HuH-7 (cell line): Measurements from ENCODE around the gene LDLRAD3.
"Not testable (repeated sequence)": the region's sequence is repeated elsewhere in the genome, so short reads cannot be mapped to it uniquely, and the experiment has no call there.

Experiments used
- DNase-seq: peaks from one replicate; pipeline ENCODE4 v3.0.0; 2011; ENCODE audit warnings: low spot score

The LDLRAD3 gene, protein sequence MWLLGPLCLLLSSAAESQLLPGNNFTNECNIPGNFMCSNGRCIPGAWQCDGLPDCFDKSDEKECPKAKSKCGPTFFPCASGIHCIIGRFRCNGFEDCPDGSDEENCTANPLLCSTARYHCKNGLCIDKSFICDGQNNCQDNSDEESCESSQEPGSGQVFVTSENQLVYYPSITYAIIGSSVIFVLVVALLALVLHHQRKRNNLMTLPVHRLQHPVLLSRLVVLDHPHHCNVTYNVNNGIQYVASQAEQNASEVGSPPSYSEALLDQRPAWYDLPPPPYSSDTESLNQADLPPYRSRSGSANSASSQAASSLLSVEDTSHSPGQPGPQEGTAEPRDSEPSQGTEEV

DNA sequence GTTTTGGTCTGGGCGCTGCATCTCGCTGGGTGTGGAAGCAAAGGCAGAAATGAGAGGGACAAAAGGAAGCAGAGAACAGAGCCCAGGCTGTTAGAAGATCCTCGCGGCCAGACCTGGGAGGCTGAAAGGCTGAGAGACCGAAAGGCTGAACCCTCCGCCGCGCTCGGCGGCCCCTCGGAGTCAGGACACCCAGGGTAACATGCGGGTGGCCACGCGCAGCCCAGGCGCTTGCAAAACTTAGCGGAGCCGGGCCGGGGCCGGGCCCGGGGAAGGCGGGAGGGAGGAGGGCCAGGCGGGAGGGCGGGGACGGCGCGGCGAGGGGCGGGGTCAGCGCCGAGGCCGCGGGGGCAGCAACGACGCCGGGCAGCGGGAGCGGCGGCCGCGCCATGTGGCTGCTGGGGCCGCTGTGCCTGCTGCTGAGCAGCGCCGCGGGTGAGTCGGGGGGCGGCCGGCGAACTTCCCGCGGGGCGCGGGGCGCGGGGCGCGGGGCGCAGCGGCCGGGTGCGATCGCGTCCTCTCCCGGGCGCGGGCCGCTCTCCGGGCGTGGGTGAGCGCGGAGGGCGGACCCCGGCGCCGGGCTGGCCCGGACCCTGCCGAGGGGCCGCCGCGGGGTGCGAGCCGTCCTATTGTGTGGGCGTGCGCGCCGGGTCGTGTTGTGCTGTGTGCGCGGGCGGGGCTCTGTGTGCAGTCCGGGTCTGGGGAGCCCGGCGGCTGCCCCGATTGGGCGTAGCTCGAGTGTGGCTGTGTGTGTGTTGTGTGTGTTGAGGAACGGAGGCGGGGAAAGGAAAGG is at the start of gene LDLRAD3:
TSS of gene LDLRAD3 (plus strand) at position 350 of the 790 bp plus-strand sequence. CDS start at position 387, 37 bp downstream.
- peak; percentile 67 for DNase-seq

DNA sequence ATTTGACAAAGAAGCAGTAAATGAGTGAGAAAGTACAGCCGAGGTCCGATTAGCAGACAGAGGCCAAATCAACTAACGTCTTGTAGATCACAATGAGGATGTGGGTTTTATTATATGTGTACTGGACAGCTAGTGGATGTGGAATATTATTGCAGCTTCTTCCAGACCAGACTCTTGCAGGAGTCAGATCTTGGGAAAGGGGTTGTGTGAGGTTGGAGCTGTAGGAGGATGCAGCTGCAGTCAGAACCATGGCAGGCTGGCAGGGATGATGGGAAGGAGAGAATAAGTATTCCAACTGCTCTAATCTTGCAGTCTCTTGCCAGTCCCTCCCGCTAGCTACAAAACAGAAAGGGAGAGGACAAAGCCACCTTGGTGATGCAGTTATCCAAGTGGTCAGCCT is 46.8 kb upstream of the LDLRAD3 start:
- DNase-seq = no peak

DNA sequence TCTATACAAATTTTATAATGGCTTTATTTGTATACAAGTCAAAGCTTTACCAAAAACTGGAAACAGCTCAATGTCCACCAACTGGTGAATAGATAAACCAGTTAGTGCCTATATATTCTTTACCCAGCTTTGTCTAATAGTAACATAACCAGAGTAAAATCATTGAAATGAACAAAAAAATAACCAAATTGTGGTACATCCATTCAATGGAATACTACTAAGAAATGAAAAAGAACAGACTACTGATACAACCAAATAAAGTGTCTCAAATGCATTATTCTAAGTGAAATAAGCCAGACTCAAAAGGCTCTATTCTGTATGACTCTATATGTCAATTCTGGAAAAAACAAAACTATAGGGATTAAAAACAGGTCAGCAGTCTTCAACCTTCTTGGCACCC is 40.9 kb upstream of the LDLRAD3 start:
- DNase-seq = no peak

DNA sequence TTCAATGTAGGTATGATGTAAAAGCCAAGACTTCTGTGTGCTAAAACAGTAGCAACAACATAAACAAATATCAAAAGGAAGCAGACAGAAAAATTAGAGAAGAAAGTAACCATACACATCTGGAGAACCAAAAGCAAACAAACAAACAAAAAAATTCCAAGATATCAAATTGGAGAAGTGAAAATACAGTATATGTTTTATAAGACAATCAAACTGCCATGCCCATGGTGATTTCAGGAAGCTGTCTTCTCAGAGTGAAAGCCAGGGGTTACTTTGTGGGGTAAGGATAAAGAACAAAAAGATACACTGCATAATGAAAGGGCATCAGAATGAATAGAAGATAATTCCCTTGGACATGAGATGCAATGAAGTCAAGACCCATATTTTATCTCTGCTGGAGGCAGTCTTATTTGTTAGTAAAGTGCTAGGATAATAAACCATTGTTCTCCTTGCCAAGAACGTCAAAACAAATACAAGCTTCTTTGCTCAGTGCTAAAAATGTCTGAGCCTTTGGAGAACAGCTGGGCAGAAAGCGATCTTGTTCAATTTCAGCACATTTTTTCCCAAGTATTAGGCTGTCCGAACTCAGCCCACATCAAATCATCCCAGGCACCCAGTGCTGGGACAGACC is 38.1 kb upstream of the LDLRAD3 start:
- DNase-seq = no peak

DNA sequence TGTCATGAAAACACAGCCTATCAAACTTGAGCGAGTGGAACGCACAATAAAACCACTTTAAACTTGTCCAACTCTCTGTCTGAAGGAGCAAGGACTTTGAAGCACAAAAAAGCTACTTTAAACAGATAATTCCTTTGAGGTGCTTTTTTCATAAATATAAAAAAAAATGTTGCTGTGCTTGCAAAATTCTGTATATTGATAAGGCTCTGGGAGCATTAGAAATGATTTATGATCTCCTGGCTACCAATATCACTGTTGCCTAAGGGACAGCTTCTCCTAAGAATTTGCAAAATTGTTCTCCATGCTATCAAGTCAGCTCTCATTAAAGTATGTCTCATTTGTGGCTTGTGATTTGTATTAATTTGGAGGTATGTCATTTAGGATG is 37.6 kb upstream of the LDLRAD3 start:
- no peak for DNase-seq

DNA sequence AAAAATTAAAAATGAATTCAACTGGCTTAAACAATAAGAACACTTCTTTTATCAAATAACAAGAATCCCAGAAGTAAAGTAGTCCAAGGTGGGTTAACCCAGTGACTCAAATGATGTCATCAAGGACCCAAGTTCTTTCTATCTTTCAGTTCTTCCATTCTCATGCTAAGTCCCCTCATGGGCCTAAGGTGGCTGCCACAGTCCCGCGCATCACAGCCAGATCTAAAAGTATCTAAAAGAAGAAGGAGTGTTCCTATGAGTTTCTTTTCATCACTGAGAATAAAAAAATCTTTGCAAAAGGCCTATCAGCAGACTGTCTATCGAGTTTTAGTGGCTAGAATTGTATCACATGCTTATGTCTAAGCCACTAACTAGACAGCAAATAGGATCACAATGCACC is 37.2 kb upstream of the LDLRAD3 start:
- no peak for DNase-seq

DNA sequence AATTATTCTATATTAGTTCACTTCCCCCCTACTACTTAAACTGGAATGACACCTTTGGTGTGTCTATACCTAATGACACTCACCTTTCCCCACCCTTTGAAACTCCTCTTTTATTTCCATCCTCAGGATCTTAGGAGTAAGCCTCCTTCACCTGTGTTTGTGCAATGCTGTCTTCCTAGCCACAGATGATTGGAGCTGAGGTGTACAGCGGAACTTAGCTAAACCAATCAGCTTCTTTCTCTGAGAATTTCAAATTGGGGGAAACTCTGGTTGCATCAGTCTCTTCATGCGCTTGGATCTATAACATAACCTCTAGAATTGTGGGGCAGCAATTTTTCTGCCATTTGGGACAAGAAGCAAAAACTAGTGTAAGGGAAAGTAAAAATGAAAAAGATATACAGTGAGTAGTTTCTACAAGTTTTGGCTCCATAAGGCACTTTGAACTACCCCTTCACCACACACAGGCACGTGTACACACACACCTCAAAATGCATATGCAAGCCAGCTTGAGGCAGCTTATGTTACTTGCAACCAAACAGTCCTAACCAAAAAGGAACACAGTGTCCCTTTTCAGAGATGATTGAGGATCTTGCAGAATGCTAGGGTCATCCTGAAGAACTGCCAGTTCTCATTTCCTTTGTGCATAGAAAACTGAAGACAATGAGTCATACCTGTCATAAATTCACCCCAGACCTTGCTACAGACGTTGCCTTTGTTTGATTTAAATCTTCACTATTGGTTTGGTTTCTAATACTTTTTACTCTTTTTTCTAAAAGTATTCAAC is 36.0 kb upstream of the LDLRAD3 start:
- no peak for DNase-seq

DNA sequence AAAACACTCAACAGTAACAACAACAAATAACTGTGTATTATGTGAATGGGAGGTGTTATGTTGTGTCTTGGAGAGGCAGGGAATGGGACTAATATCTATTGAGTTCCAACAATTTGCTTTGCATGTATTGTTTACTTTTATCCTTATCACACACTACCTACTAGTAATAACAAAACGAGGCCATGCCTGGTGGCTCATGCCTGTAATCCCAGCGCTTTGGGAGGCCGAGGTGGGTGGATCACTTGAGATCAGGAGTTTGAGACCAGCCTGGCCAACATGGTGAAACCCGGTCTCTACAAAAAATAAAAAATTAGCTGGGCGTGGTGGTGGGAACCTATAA is 35.5 kb upstream of the LDLRAD3 start:
- DNase-seq = not testable (repeated sequence)

DNA sequence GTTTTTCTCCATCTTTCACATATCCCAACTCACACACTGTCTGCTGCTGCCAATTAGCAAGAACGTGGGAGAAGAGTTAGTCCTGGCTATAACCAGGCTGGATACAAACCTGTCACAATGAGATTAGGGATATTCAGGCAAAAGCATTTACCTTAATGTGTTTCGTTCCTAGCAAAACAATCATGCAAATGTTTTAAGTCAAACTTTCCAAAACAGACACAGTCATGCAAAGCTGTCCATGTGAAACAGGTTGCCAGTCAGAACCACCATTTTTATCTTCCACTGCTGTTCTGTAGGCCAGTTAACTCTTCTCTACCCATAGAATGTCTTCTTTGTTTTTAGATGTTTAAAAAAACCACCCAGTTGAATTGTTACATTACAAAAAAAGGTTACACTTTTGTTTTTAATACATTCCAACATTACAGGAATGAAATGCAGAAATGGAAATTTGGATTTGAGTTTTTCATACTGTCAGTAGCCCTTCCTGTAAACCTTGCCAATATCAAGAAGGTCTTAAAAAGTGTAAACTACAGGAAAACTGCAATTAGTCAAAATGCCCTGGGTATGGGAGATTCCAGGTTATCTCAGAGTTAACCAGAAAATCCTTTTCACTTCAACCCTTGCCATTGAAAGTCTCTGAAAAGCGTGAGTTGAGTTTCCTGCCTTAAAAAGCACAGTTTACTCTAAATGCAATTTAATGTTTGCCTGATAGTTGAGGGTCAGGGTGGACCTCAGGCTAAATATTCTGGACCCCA is 34.2 kb upstream of the LDLRAD3 start:
- no peak for DNase-seq

DNA sequence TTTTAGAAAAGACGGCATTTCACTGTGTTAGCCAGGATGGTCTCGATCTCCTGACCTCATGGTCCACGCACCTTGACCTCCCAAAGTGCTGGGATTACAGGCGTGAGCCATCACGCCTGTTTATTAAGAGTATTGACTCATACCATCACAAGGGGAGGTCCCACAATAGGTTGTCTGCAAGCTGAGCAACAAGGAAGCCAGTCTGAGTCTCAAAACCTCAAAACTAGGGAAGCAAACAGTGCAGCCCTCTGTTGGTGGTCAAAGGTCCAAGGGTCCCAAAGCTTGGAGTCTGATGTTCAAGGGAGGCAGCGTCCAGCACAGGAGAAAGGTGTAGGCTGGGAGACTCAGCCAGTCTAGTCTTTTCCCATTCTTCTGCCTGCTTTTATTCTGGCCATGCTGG is 32.8 kb upstream of the LDLRAD3 start:
- DNase-seq = no peak

DNA sequence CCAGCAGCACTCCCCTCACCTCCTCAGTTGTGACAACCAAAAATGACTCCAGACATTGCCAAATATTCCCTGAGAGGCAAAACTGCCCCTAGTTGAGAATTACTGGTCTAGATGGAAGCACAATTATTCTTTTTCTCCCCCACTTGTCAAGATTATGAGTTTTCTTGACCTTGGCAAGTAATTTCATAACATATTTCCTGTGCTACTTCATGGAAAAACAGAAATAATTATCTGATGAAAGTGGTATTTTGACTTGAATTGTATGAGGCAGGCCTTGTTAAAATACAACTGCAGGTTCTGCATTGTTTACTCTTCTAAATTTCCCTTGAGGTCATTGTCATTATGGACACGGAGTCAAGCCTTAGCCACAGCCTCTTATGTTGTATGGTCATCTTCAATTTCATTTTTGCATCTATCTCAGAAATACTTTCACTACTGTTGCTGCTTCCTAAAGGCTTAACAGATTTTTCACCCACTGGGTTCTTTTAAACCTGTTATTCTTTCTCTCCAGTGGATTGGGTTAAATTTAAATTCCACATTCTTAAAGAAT is 32.2 kb upstream of the LDLRAD3 start:
- DNase-seq = no peak

DNA sequence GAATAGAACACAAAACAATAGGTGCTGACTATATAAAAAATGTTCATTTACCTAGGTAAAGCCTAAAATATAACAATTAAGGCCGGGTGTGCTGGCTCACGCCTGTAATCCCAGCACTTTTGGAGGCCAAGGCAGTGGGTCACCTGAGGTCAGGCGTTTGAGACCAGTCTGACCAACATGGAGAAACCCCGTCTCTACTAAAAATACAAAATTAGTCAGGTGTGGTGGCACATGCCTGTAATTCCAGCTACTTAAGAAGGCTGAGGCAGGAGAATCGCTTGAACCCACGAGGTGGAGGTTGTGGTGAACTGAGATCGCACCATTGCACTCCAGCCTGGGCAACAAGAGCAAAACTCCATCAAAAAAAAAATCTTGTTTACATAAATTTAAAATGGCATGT is 31.4 kb upstream of the LDLRAD3 start:
- DNase-seq = not testable (repeated sequence)

DNA sequence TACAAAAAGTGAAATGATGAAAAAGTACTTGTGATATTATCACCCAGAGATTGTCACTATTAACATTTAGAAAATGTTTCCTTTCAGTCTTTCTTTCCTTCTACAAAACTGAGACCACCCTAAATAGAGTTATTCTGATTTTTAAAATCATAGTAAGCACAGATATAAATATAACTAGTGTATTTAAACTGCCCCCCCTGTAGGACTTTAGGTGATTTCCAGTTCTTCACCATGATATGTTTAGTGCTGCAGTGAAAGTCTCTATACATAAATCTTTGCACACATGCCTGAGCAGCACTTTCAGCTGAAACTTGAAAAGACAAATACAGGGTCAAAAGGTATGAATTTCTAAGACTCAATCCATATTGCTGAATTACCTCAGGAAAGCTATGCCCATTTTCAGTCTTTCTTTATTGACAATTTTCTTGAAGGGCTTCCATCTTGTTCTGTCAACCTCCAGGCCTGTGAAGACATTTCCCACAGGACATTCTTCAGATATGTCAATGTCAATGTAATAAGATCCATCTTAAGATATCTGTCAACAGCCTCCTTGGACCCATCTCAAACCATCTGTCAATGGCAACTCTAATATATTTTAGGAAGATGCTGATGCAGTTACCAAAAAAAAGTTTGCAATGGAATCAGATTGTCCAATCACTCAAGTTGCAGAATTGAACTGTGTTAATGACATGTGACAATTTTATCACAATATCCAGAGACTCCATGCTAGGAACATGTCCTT is 30.8 kb upstream of the LDLRAD3 start:
- DNase-seq = no peak

DNA sequence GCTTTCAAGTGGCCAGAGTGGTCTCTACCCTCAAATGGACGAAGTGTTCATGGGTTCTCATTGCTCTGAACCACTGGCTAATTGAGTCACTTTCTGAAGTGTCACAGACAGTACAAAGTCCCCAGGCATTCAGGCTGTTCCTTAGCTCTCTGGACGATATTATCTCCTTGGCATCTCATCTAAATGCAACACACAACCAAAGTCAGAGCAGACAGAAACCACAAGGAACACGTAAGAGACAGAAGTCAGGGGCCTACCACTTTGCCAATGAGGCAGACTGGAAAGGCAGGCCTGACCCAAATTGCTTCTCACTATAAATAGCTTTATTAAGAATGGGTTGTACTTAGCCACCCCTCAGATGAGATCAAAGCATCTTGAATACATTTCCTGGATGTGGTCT is 29.0 kb upstream of the LDLRAD3 start:
- no peak for DNase-seq

DNA sequence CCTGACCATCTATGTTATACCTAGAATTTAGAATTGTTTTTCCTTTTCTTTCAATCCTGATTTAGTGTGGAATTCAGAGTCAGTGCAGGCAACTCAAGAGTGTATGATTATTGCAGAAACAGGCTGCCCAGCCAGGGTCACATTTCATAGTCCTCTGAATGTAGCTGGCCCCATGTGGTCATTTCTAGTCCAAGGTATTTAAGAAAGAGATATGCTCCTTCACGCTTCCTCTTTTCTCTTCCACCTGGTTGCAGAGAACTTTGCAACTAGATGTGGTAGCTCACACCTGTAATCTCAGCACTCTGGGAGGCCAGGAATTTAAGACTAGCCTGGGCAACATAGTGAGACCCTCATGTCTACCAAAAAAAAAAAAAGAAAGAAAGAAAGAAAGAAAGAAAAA is 27.6 kb upstream of the LDLRAD3 start:
- no peak for DNase-seq

DNA sequence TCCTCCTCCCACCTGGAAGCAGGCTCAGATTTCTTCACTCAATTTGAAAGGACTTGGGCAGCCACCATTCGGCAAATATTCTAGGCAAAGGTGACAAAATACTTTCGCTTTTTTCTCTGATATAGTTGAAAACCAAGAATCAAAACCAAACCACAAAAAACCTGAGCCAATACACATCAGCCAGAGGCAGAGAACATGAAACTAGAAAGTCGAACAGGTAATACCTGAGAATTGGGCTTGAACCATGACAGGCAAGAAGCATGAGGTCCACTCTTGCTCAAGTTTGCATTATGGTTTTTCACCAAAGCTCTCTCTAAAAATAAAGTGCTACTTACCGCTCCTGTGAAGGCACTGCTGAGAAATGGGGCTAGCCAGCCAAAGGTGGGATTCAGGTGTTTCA is 26.2 kb upstream of the LDLRAD3 start:
- no peak for DNase-seq

DNA sequence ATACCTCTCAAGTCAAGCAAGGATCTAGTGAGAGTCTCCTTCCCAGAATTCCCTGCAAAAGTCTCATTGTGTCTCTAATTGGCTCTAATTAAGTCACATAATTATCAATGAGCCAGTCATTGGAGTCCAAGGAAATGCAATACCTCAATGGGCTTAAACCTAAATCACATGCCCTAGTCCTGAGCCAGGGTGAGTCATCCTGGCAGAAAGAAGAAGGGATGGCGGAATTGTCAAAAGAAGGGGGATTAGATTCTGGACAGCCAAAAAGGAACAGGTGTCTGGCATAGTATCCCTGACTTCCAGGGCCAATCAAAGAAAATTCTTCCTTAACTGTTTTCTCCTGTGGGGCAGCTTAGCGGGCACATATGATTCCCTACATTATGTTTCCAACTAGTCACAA is 25.1 kb upstream of the LDLRAD3 start:
- DNase-seq = no peak

DNA sequence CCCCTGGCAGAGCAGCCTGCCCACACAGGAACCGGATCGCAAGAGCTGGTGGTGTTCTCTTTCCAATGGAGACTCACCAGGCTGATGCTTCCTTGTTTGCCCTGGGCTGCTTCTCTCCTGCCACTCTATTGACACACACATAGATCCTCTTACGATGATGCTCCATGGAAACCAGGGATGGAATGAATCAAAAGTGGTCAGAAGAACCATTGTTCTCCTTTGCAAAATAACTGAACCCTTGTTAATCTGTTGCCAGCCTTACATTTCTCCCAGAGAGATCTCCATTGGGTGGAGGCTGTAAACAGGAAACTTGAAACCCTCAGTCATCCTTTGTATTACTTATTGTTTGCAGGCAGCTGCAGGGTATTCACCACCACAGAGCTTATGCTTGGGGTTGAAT is 24.6 kb upstream of the LDLRAD3 start:
- no peak for DNase-seq

DNA sequence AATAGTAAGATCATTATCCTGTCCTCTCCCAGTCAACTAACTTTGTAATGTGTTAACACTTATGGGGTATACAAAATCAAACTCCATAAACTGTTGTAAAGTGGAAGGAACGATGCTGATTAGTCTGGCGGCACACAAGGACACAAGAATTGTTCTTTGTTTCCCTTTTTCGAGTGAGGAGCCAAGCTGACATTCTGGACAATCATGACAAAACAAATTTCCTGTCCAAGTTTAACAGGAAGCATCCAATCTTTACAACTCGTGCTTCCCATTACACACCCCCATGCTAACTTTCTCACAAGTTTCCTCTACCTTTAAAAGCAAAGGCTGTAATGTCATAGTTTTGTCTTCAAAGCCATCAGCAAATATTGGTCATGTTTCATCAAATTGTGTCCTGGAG is 20.4 kb upstream of the LDLRAD3 start:
- DNase-seq = no peak

DNA sequence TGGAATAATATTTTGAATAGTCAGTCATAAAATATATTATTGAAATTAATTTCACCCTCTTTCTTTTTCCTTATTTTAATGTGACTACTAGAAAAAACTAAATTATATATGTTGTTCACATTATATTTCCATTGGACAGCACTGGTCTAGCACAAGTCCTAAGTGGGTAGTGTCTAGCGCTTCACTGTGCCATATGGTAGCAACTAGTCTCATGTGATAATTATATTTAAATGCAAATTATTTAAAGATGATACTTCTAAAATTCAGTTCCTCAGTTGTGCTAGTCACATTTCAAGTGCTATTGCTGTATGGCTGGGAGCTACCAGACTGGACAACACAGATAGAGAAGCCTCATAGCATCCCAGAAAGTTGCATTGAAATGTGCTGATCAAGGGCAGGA is 19.1 kb upstream of the LDLRAD3 start:
- DNase-seq = no peak

DNA sequence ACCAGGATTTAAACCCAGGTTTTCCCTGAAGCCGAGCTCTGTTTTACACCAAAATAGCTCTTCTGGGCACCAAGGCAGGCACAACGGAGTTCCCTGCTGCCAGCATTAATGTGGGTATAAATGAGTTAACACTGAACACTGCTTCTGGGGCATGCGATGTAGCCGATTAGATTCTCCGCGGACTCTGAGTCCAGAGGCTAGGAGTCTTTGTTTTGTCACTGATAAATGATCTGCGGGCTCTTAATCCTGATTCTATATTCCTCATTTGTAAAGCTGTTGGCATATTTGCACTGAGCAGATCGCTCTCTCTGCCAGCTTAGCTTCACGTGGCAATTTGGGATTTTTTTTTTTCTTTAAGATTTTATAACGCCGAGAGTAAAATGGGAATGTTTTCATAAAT is 16.8 kb upstream of the LDLRAD3 start:
- no peak for DNase-seq
